ENCODE results near the gene CCRL2.

DNA sequence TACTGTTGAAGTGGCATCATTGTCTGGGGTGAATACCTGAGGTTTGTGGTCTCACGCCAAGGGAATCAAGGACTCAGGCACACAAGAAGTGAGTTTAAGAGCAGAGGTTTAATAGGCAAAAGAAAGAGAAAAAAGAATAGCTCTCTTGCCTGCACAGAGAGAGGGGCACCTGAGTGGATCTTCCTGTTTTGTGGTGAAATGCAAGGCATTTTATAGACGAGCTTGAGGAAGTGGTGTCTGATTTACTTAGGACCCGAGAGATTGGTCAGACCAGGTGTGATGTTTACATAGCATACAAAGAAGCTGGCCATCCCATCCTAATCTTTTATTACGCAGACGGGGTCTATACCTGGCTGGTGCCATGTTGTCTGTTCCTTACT is 23.1 kb upstream of the CCRL2 start:
- TF ChIP-seq, protein P1, sequence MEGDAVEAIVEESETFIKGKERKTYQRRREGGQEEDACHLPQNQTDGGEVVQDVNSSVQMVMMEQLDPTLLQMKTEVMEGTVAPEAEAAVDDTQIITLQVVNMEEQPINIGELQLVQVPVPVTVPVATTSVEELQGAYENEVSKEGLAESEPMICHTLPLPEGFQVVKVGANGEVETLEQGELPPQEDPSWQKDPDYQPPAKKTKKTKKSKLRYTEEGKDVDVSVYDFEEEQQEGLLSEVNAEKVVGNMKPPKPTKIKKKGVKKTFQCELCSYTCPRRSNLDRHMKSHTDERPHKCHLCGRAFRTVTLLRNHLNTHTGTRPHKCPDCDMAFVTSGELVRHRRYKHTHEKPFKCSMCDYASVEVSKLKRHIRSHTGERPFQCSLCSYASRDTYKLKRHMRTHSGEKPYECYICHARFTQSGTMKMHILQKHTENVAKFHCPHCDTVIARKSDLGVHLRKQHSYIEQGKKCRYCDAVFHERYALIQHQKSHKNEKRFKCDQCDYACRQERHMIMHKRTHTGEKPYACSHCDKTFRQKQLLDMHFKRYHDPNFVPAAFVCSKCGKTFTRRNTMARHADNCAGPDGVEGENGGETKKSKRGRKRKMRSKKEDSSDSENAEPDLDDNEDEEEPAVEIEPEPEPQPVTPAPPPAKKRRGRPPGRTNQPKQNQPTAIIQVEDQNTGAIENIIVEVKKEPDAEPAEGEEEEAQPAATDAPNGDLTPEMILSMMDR (IDR thresholded peaks at IDR 0.05), result no peak
- TF ChIP-seq ESRRA (CRISPR knock-in tag; IDR thresholded peaks at IDR 0.05; ENCODE audit: borderline replicate concordance) (no peak), ZNF232 (CRISPR knock-in tag; IDR thresholded peaks at IDR 0.05) (no peak)

Measured in WTC11 (cell line).